Panc1 (cell line): ENCODE measurements around the gene SLC19A1.

ENCODE experiments used
- SIN3A ChIP-seq: IDR thresholded peaks from 2 replicates; pipeline ENCODE4 v1.6.1; 2012; ENCODE audit warnings: low read depth, mild to moderate bottlenecking, low read length, moderate library complexity, borderline replicate concordance; ENCODE audit not compliant: insufficient read depth
- TF ChIP-seq, protein P1 (sequence below): fragments of 450-650 bp; IDR thresholded peaks from 2 replicates; pipeline ENCODE4 v1.5.1; 2017; ENCODE audit warnings: mild to moderate bottlenecking

GRCh38 chr21:45528981-45529784 lies 13.1 kb downstream of the SLC19A1 start:
- TF ChIP-seq, protein P1, sequence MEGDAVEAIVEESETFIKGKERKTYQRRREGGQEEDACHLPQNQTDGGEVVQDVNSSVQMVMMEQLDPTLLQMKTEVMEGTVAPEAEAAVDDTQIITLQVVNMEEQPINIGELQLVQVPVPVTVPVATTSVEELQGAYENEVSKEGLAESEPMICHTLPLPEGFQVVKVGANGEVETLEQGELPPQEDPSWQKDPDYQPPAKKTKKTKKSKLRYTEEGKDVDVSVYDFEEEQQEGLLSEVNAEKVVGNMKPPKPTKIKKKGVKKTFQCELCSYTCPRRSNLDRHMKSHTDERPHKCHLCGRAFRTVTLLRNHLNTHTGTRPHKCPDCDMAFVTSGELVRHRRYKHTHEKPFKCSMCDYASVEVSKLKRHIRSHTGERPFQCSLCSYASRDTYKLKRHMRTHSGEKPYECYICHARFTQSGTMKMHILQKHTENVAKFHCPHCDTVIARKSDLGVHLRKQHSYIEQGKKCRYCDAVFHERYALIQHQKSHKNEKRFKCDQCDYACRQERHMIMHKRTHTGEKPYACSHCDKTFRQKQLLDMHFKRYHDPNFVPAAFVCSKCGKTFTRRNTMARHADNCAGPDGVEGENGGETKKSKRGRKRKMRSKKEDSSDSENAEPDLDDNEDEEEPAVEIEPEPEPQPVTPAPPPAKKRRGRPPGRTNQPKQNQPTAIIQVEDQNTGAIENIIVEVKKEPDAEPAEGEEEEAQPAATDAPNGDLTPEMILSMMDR = no peak
- no peak for TF ChIP-seq SIN3A
